NCI-H187 treated with DMSO at 0.1 percent for 48 hours (cell line): Measurements from ENCODE around the gene HOXD11.

ENCODE experiments used
- DNase-seq: peaks from one replicate; lab custom pipeline; 2025; lab: John Stamatoyannopoulos, UW

HOXD11 gene

GRCh38 chr2:176081837-176082524 is 25.1 kb upstream of the HOXD11 start:
- DNase-seq: no peak

GRCh38 chr2:176082525-176082823 is 24.6 kb upstream of the HOXD11 start:
- DNase-seq: no peak

DNA sequence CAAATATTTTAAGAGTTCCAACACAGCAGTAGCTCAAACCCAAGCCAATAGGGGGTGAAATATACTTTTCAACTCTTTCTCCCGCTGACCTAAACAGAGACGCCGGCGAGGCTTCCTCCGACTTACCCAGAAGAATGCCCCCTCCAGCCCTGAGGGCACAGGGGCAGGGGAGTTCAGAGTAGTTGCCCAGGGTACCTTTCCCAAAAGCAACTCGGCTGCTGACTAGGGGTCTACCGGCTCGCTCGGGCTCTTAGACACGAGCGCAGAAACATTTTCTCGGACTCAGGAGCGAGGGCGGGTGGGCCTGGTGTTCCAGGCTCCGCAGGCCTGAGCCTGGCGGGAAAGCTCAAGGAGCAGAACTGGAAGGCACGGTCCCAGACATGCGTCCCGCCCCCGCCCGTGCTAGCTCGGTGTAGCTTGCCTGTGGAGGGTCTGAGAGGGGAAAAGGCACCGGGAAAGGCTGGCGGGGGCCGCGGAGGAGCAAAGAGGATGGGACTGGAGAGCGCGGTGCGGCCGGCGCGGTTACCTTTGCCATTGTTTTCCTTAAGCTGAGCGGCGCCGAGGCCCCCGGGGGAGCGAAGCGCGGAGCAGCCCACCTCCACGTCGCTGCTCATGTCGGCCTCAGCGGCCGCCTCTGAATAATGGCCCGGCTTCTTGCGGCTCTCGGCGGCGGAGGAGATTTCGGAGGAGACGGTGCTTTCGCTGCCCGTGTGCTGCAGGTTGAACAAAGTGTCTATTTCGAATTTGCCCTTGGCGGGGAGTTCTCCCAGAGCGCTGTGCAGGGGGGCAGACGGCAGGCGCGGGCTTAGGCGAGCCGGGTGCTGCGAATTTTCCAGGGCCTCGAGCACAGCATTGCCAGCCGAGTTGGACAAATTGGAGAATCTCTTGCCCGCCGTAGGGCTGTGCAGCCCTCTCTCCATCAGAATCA is 24.0 kb upstream of the HOXD11 start:
- DNase-seq: no peak

DNA sequence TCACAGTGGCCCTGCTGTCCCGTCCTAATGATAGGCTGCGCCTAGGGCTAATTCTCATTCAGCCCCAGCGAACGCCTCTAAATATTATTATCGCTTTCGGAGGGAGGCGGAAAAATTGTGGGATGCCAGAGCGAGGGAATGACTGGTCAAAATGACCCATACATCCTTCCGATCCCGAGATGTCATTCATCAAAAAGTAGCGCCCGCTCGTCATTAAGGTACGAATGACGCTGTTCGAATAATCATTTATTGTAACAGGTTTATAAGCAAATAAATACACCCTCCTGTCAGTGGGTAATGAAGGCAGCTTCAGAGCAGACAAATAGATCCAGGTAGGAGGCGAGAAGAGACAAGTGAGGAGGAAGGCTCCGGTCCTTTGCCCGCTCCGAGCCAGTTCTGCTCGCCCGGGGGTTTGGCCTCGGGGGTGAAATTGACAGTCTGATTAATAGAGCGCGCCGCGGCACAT is 23.3 kb upstream of the HOXD11 start, which contains the start of gene EVX2:
EVX2 (minus strand) TSS at position 167 of the 466 bp plus-strand sequence. CDS start 186 bp downstream, outside the sequence.
- no peak for DNase-seq

DNA sequence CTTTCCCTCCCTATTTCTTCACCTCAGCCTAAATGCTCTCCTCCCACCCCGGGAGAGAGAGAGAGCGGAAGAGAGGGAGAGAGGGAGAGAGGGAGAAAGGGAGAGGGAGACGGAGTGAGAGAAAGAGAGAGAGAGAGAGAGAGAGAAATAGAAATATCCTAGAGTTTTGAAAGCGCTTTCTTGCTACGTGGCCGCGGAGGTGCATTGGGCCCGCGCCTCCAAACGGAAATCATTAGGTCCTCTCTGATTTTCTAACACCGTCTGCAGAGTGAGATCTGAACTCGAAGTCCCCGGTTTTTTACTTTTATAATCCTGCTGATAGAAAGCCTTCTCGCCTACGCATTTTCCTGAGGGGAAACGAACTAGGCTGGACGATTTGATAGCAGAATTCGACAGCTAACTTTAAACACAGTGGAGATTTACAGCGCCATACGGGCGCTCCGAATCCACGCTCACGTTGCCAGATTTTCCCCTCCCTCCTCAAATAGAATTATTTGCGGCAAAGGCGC is 22.4 kb upstream of the HOXD11 start:
- no peak for DNase-seq

DNA sequence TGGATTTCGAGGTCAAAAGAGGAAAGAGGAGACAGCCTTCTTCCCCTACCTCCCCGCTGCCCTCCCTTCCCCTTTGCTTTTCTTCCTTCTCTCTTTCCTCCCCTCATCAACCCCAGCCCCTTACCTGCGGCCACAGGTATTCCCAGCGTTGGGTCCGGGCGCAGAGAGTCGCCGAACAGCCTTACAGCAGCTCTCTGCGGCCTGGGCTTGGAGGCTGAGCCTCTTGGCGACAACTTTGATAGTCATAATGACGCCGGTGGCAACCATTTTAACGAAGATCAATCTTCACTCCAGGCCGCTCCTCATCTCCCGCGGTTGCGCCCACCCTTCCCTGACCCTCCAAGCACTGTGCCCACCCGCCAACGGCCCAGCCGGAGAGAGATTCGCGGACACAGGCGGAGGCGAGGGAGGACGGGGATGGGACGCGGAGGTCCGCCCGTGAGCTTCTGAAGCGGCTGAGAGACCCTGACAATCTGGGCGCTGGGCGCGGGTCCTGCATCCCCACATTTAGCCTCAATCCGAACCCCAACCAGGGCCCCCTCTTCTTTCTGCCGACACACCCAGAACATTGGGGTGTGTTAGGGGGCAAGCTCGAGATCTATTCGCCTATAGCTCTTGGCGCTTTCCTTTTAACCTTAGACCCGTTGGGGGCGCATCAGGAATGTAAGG is 21.8 kb upstream of the HOXD11 start:
- no peak for DNase-seq

DNA sequence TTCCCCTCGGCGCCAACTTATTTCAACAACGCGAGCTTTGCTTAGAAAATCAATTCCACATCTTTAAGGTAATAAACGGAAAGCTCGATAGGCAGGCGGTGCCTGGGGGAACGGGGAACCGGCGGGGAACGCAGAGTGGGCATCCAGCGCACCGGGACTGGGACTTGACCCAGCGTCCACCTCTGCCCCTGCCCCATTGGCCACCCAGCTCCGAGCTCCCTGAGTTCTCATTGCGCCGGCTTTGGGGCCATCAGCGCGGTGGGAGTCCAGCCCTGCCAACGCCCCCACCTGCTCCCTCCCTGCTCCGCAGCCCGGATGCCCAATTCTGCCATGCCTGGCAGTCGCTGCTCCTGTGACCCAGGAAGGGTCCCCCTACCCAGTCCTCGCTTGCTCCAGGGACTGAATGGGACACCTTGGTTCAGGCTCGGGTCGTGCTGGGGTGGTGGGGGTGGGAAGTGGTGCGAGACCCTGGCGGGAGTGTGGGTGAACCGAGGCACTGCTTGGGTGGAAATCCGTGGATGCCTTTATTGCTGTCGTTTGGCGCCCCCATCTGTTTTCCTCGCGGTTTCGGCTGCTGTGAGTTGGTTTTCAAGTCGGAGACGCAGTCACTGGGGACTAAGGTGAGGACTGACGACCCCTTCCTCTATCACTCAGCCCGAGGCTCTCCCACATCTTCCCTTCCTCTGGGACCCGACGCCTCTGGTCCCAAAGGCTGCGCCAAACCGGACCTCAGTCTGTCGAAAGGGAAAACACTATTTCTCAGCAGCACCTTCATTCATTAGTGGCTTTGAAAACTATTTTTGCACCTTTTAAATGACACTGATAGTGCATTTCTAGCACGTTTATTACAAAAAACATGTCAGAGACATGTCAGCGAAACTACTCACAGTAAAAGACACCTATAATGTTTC is 21.0 kb upstream of the HOXD11 start:
- no peak for DNase-seq

- DNase-seq: no peak
Measured at GRCh38 chr2:176087330-176088047, 19.6 kb upstream of the HOXD11 start.

DNA sequence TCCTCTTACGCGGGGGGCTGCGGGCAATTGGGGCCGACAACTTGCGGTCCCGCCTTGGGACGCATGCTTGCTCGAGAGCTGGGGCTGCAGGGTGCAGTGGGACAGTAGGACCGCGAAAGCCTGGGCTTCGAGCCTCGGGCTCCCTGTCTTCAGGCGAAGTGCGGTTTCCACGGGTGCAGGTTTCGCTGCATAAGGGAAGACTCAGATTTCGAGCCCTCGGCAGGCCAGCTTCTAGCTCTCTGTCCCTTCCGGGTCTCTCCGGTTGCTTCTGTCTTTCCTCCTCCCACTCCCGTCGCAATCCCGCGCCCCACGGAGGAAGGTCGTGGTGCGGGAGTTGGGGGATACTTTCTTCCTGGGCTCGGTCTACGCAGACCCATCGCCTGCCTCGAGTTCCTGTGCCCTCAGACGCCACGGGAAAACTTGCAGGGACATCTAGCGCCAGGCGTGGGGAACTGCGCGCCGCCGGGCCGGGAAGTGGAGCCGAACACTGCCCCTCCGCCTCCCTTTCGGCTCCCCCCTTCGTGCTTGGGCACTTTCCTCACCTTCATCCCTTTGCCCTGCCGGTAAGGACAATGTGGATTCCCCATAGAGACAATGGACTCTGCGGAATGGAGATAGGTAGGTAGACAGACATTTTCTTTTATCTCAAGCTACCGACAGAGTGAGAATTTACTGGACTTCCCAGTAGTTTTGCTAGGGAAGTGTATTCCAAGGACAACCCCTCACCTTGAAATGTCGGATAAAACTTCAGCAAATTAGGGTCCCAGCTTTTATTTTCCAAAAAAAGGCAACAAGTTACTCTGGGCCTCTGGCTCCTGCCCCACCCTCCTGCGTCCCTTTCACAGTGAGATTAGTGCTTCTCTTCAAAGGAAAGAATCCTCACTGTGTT is 18.8 kb upstream of the HOXD11 start:
- no peak for DNase-seq

- no peak for DNase-seq
Measured at GRCh38 chr2:176088937-176089842, 17.9 kb upstream of the HOXD11 start.

GRCh38 chr2:176089843-176090395 is 17.2 kb upstream of the HOXD11 start:
- no peak for DNase-seq

- DNase-seq: no peak
Measured at GRCh38 chr2:176090862-176091261, 16.2 kb upstream of the HOXD11 start.

DNA sequence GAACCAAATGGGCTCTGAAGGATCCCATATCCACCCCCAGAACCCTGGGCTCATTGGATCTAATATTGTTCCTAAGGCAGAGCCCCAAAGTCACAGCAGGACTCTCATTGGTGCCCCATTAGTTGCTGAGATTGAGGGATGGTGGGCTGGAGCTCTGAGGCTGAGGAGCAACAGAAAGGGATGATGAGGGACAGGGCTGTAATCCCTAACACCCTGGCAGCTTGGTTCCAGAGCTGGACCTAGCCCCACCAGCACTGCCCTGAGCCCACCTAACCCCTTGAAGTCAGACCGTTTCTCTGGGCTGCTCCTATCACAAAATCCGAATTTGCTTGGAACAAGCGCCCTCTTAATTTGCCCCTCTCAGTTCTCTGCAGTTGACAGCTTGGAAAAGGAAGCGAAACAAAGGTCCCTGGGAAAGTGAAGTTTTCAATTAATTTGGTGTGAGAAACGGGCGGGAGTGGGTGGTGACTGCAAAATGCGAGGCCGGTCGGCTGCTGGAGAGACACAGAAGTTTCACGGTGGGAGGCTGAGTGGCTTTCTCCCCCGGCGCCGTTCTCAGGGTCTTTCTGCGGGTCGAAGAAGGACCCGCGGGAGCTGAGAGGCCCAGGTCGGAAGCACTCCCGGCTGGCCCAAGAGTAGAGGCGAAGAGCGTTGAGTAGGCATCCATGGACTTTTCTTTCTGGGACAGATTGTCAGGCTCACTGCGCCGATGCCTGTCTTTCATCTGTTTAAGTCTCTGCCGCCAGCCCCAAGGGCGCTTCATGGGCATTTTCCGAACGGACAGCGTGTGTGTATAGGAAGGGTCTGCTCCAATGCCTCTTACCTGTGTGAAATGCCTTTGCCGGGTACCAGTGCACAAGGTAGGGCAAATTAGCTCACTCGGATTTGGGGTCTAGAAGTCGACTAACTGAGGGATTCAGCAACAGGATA is 15.5 kb upstream of the HOXD11 start:
- DNase-seq: no peak

- no peak for DNase-seq
Measured at GRCh38 chr2:176092270-176093144, 14.6 kb upstream of the HOXD11 start, which contains the start of gene HOXD13. TSS of gene HOXD13 (plus strand) at chr2:176092721. CDS start at chr2:176092891, 170 bp downstream.

GRCh38 chr2:176093145-176093897 is 13.8 kb upstream of the HOXD11 start:
- no peak for DNase-seq
